Ovary (tissue), 9 donors: ENCODE results near the gene OBSCN. TPM values are rescaled to one million over a fixed set of nuclear protein-coding genes. Genes with fewer than 3 reads are reported as not detected.
A peak's percentile ranks its signal among the peaks of the same experiment; 100 is the strongest.

Source experiments
- DNase-seq, 5 donors: peaks; one replicate each; pipeline ENCODE4 v3.0.0-alpha.2; 2019 to 2020
- H3K27ac ChIP-seq, 2 donors: fragments of 200-600 bp; one replicate each; pipeline versions ENCODE4 v1.5.1 to v1.8.0; 2019 to 2022
- H3K27me3 ChIP-seq: fragments of 200-600 bp; one replicate; pipeline ENCODE4 v1.8.0; 2022
- H3K36me3 ChIP-seq: fragments of 200-600 bp; sonication (generic); one replicate; pipeline ENCODE4 v1.5.1; 2019
- H3K4me1 ChIP-seq: one replicate; pipeline ENCODE4 v1.8.1; 2013; ENCODE audit warnings: mild to moderate bottlenecking, moderate library complexity; ENCODE audit not compliant: insufficient read depth
- H3K4me3 ChIP-seq: fragments of 200-600 bp; sonication (generic); one replicate; pipeline ENCODE4 v1.5.1; 2017
- H3K9me3 ChIP-seq, 2 donors: fragments of 200-600 bp in 1 of 2; sonication (generic) in 1 of 2; one replicate each; pipeline versions ENCODE4 v1.5.1 to v1.8.1; 2013 to 2019; ENCODE audit warnings: mild to moderate bottlenecking in 1 of 2, moderate library complexity in 1 of 2
- CTCF ChIP-seq, 3 donors: fragments of 450-650 bp in 2 of 3; fragments of 200-600 bp in 1 of 3; IDR thresholded peaks; one replicate each; pipeline versions ENCODE4 v1.5.1 to v1.8.0; 2016 to 2022; ENCODE audit warnings: antibody characterized with exemption in 3 of 3, mild to moderate bottlenecking in 1 of 3
- EP300 ChIP-seq: sonication (generic); formaldehyde crosslinking; IDR thresholded peaks from one replicate; pipeline ENCODE4 v1.6.1; 2017; ENCODE audit warnings: antibody characterized with exemption
- POLR2A ChIP-seq: fragments of 450-650 bp; IDR thresholded peaks from one replicate; pipeline ENCODE4 v1.6.1; 2017; ENCODE audit warnings: antibody characterized with exemption, mild to moderate bottlenecking, moderate library complexity
- WGBS, 3 donors: extraction: QIAGEN DNeasy Blood & Tissue Kit in 1 of 3; methylation state at CpG; one replicate each; pipeline versions ENCODE4 v1.1.5 to v1.1.7; 2013 to 2017; 5-methylcytosine and 5-hydroxymethylcytosine counted together
- intact Hi-C, 4 donors: fragments of 100-400 bp; cut with DNase I; formaldehyde crosslinking; loops; one replicate each; pipeline versions ENCODE4 v1.11.0 to v1.15.1; 2022 to 2023
- polyA plus RNA-seq, 2 donors: library from polyadenylated mRNA; stranded (reverse); fragments of 200-250 nt in 1 of 2; fragments of 350-450 nt in 1 of 2; fragmentation: Illumina TruSeq in 1 of 2; extraction: RNeasy Lipid Tissue Mini Kit (QIAGEN cat#74804) in 1 of 2; gene quantifications; one replicate each; pipeline ENCODE4 v1.2.3, GENCODE V29; 2013 to 2014
- total RNA-seq, 7 donors: library from RNA; depleted of rRNA in 2 of 7; stranded (reverse); fragments of >200 nt in 2 of 7; fragmentation: NEBNext Ultra II Directional in 3 of 7; extraction: Animal tissue kit (Norgen Biotek cat#: 25700) in 3 of 7; gene quantifications; one replicate each; pipeline versions ENCODE4 v1.1.0 to v1.2.4, GENCODE V29; 2016 to 2023
- donor health status: DM: no; HTN: no; CAD: no; lungs with moderate emphysema.
- donor health status: DM: no; HTN: no; CAD: no.
- donor health status: Bipolar disorder and iron deficiency.
- donor health status: DM: yes; HTN: yes; CAD: no.
- donor health status: DM: no; HTN: no; CAD: no.
- donor health status: DM: yes; HTN: yes; CAD: no.

OBSCN gene
- total and polyA plus RNA-seq, 9 donors = 3.5 to 37.1 (median 29.0) TPM

- no peaks in the 10 kb centered on the region for H3K9me3 ChIP-seq
- WGBS, 3 donors = 72 to 88% (median 81%) methylated on average over 3 of the region's 3 CpGs
- intact Hi-C loops = loop anchor here in 1 of 4 donors (10.0 kb wide), 1 partner anchor 239 kb away; the partner anchor contains the start of gene IBA57
Observed at GRCh38 chr1:228404107-228404720, 196.4 kb downstream of the OBSCN start.

GRCh38 chr1:228405200-228405978 is 197.5 kb downstream of the OBSCN start:
- Histone ChIP-seq H3K27ac (no peak overlapping the region), H3K4me3 (peak overlapping the region; percentile 77), H3K4me1 (peaks cover 13% of the 10 kb centered on the region), H3K27me3 (no peaks in the 10 kb centered on the region), H3K36me3 (no peaks in the 10 kb centered on the region), H3K9me3 (no peaks in the 10 kb centered on the region)
- peak in 2 of 5 donors; percentile 15 to 25 for DNase-seq
- TF ChIP-seq EP300 (no peak), CTCF (IDR thresholded peaks at IDR 0.05) (no peak), POLR2A (no peak)
- 25 to 28% (median 27%) methylated on average over 11 of the region's 11 CpGs for WGBS, 3 donors
- intact Hi-C loops = loop anchor here in 1 of 4 donors (10.0 kb wide), 1 partner anchor 241 kb away; the partner anchor contains the start of gene IBA57

More at GRCh38 chr1:228404107-228404720, 196.4 kb downstream of the OBSCN start:
- no peak overlapping the region for H3K27ac ChIP-seq
- H3K36me3 ChIP-seq = no peaks in the 10 kb centered on the region
- no peaks in the 10 kb centered on the region for H3K27me3 ChIP-seq
- DNase-seq = peak in 1 of 5 donors; percentile 15
- no peak for TF ChIP-seq POLR2A
- no peak for TF ChIP-seq CTCF (IDR thresholded peaks at IDR 0.05)
- no peak for TF ChIP-seq EP300
- H3K4me1 ChIP-seq = peaks cover 13% of the 10 kb centered on the region
- H3K4me3 ChIP-seq = no peak overlapping the region

GRCh38 chr1:228405979-228406228 is 198.1 kb downstream of the OBSCN start:
- TF ChIP-seq POLR2A (no peak), CTCF (IDR thresholded peaks at IDR 0.05) (no peak), EP300 (no peak)
- H3K4me3 ChIP-seq = peak overlapping the region; percentile 77
- intact Hi-C loops = loop anchor here in 1 of 4 donors (10.0 kb wide), 1 partner anchor 241 kb away; the partner anchor contains the start of gene IBA57
- WGBS, 3 donors = 0 to 1% (median 1%) methylated on average over 4 to 21 of the region's 21 CpGs
- peaks cover 13% of the 10 kb centered on the region for H3K4me1 ChIP-seq
- peak overlapping the region in 1 of 2 donors; percentile 10 for H3K27ac ChIP-seq
- H3K27me3 ChIP-seq = no peaks in the 10 kb centered on the region
- H3K36me3 ChIP-seq = no peaks in the 10 kb centered on the region
- H3K9me3 ChIP-seq = no peaks in the 10 kb centered on the region
- DNase-seq = peak in 1 of 5 donors; percentile 16

DNA sequence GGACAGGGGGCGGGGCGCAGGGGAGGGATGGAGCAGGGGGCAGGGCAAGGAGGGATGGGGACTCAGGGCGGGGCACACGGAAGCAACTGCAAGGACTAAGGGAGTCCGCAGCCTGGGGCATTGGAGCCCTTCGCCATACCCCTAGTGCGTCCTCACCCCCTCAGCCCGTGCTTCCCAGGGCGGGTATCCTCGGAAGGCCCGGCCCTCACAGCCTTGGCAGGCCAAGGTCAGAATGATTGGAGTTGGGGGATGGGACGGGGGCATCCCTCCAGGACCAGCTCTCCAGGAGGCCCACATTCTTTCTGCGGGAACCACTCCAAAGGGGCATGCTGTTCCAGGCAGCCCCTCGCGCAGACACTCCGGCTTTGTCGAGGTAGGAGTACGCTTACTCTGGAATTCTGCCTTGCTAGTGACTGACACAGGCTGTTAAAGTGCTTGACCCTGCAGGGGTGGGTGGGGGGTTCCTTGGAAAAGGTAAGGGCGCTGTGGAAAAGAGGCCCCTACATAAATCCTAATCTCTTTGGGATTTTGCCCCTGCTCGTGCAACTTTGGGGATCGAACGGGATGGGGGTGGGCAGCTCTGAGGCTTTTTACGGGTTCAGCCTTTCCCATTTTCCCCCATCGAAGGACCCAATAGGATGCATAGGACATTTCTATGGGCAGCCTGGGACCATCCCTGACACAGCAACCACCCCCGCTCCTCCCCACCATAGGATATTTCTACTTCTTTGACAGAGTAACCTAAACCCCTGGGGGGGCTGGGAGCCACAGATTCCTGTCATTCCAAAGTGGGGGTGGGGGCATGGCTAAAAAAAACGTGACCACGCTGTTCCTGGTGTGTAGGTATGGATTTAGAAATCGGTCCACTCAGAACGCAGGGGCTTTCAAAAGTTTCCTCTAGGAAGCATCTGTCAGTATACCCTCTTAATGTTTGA is 199.5 kb downstream of the OBSCN start:
- peak in 1 of 5 donors; percentile 20 for DNase-seq
- TF ChIP-seq CTCF (IDR thresholded peaks at IDR 0.05) = no peak
- no peak for TF ChIP-seq POLR2A
- TF ChIP-seq EP300 = no peak
- H3K4me3 ChIP-seq = peak overlapping the region; percentile 77
- intact Hi-C loops = loop anchor here in 1 of 4 donors (10.0 kb wide), 1 partner anchor 243 kb away; the partner anchor contains the start of gene IBA57
- peaks cover 13% of the 10 kb centered on the region for H3K4me1 ChIP-seq
- no peaks in the 10 kb centered on the region for H3K27me3 ChIP-seq
- no peaks in the 10 kb centered on the region for H3K36me3 ChIP-seq
- 8 to 10% (median 9%) methylated on average over 25 to 29 of the region's 29 CpGs for WGBS, 3 donors
- no peaks in the 10 kb centered on the region for H3K9me3 ChIP-seq
- H3K27ac ChIP-seq = peak overlapping the region; percentile 51 to 68
